Measurements from ENCODE around the gene LIMCH1.
"Not testable (repeated sequence)": the region's sequence is repeated elsewhere in the genome, so short reads cannot be mapped to it uniquely, and the experiment has no call there.

LIMCH1 gene

DNA sequence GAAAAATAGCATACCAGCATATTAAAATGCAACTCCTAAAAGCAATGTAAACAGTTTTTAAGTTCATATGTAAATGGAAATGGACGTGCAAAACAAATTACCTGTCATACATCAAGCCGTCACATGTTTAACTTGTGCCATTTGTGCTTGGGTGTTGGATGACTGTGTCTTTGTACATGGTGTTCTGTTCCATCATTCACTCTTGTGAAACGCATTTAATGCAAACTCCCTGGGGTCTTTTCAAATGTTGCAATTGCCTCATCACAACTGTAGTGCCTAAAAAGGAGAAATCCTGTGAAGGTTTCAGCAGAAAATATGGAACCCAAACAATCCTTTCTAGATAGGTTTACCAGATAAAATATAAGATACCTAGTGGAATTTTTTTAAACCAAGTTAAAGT is 158.2 kb downstream of the LIMCH1 start:
- no peak for DNase-seq

DNA sequence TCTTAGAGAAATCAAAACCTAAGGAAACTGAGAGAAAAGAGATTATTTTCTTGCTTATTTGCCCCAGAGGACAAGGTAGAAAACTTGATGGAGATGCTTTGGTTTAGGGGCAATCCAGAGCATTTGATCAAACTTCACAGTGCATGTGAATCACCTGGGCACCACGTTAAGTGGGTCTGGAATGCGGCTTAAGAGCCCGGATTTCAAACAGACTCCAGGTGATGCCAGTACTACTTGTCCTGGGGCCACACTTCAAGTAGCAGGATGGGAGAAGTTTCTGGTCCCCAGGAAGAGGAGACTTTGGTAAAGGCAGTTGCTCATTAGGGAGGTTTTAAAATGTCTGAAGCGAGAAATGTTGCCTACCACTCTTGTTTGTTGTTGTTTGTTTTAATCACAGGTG is 158.8 kb downstream of the LIMCH1 start:
- no peak for DNase-seq

DNA sequence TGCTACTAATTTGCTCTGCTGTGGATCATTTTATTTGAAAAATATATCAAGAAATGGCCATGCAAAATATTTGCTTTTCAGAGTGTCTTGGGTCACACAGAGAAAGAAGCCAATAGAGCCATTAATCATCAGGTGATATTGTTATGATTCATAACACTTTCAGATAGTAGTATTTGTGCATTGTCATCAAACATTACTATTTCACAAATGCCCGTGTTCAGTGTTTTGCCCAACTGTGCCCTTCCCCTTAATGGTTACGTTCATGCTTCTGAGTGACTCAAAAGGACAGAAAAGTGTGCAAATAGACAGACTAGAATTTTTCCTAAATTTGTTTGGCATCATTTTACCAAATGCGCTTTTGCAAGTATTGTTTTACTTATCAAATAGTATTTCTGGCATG is 164.0 kb downstream of the LIMCH1 start:
- DNase-seq, result no peak

DNA sequence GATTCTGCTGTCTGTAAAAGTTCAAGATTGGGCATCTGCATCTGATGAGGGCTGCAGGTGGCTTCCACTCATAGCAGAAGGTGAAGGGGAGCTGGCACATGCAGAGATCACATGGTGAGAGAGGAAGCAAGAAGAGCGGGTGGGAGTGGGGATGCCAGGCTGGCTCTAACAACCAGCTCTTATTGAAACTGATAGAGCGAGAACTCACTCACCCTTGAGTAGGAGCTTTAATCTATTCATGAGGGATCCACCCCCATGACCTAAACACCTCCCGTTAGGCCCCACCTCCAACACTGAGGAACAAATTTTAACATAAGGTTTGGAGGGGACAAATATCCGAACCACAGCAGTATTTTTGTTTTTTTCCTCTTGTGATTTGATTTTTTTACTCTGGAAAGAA is 164.8 kb downstream of the LIMCH1 start:
- DNase-seq, result no peak

DNA sequence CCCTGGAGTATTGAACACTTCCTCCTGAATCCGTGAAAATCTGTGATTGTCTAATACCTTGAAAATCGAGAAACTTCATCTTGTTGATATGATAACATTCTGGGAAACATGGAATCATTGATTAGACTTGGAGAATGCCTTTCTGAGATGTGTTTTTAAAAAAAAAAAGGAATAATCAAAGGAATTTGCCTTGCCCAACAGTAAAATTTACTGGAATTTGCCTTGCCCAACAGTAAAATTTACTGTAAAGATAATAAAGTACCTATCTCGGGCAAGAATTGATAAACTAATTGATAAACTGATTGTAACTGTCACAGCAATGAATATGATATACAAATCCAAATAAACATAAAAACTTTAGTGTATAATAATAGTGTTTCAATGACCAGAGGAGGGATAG is 165.8 kb downstream of the LIMCH1 start:
- DNase-seq, result no peak

DNA sequence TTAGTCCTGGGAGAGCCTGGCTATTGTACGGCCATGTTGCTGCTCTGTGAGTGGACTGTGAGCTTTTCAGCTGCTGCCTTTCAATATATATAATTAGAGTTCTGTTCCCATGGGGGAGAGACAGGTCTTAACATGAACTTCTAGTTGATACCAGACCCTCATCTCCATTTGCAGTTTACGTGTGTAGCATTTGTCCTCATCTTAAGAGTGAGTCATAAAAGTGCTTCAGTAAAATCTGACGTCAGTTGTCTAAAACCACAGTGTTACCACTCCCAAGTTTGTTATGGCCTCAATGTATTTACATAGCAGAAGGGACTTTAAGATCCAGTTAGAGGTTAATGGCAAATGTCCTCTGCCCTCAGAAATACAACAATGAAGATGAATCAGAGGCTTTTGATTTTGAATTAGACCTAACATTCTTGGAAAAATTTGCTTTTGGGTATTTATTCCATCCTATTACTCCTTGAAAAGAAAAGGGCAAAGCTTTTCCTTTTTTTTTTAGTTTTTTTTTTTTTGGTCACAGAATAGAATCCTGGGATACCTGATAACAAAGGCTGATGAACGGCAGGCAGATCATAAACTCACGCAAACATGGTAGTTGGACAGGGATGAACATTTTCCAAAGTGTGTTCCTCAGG is 172.0 kb downstream of the LIMCH1 start:
- DNase-seq, result no peak

DNA sequence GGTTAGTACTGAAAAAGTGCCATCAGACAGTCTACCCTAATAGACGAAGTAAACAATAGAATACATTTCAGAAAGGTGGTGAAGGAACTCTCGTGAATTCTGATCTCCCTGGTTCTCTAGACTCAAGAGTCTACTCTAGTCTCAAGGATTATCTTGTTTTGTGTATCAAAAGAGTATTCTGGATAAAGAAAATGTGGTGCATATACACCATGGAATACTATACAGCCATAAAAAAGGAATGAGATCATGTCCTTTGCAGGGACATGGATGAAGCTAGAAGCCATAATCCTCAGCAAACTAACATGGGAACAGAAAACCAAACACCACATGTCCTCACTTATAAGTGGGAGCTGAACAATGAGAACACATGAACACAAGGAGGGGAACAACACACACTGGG is 173.7 kb downstream of the LIMCH1 start:
- DNase-seq, result not testable (repeated sequence)

DNA sequence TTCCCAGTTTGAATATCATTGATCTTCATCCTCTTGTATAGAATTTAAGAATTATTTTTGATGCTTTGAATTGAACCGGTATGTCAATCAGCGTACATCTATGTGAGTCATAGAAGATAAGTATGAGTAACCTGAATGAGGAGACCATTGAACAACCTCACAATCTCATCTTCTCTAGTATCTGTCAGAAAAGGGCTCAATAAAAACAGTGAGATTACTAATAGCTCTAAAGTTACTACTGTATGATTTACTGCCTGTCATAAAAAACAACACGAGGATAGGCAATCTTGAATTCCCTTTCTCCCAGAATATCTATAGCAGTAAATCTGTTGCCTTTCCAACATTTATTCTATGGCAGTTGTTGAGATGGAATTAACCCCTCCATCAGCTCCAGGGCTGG is 174.5 kb downstream of the LIMCH1 start:
- no peak for DNase-seq

DNA sequence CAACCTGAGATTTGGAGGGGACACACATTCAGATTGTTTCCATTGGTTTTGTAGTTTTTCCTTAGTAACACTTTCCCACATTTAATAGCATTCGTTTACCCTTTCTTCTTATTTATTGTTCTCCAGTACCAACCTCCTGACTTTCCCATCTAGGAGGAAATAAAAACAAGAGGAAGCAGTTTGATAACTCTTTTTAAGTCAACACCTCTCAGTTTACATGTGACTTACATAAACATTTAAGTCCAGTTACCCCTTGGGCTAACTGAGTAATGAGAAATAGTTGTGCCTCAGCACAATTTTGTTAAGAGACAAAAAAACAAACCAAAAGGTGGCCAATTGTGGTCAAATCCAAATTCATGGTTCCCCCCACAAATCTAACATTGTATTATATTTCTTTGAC is 175.8 kb downstream of the LIMCH1 start:
- no peak for DNase-seq

DNA sequence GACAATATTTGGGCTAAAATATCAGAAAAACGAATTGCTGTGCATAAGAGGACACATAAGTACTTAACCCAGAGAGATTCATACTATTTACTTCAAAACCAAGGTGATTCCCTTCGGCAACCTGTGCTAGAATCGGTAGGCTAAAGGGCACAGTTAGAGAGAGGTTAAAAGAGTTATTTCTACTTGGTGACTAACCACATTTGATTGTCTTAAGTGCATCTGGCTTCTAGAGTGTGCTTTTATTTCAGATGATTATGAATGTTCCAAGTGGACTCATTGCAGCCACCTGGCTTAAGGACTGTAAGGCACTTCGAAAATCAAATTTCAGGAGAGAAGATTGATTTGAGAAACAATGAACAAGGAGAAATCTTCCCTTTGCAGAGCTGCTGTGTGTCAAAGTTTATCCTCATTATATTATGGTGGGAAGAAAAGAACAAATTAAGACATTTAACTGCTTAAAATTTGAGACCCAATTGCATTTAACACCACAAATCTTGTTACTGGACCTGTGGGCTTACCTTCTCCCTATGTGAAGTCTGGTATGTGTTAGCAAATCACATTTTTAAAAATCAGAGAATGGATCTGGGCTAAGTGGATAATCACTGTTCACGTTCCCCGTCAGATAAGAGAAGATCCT is 176.5 kb downstream of the LIMCH1 start:
- DNase-seq, result no peak

DNA sequence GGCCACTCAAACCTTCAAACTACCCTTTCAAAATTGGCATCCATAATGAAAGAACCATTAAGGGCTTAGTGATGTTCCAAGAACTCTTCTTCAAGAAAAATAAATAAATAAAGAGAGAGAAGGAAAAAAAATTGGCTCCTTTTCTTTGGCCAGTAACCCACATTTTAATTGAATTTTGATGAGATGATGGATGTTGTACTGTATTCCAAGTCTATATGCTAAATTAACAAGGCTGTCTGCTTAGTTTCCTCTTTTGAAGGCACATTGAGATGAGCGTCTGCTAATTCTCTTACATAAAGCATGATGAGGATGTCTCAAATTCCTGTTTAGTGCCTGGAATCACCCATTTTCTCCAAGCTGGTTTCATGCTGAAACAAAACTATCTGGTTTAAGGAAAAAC is 177.2 kb downstream of the LIMCH1 start:
- DNase-seq, result no peak

DNA sequence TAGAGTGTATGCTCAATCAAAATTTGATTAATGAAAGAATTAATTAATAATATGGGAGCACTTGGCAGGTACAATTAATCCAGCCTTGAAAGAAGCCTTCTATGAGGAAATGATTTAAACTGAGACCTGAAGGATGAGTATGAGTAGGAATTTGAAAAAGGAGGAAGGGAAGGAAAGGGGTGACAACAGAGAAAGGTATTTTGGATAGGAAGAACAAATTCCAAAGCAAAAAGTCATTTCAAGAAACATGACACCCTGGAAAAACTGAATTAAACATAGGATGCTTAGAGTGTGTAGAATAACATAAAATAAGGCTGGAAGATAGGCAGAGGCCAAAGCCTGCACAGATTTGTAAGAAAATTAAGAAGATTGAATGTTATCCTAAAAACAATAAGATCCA is 180.9 kb downstream of the LIMCH1 start:
- no peak for DNase-seq

DNA sequence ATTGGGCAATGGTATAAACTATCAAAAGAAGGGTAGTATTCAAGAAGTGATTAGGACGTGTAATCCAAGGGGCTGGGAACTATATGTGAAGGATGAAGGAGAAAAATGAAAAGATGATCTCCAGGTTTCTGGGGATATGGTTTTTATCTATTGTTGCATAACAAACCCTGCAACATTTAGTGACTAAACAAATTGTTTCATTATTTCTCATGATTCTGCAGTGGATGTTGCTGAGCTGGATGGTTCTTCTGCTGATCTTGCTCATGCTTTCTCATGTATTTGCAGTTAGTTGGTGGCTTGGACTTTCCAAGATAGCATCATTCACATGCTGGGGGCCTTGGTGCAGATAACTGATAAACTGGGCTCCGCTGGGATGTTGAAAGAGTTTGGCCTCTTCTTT is 181.5 kb downstream of the LIMCH1 start:
- DNase-seq, result no peak

DNA sequence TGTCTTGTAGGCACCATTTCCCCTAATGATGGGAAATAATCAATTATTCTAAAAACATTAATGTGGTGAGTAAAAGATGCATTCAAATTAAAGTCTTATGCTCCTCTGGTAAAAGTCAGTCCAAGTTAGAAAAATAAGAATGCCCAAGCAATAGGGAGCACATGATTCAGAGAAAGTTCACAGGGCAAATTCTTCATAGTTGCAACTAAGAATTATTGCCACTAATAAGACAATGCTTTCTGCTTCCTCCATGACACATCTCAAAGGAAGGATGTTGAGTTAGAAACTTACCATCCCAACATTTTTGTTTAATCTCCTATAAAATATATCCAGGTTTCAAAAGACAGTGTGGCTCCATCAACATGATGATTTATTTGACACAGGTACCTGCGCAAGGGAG is 184.2 kb downstream of the LIMCH1 start:
- DNase-seq, result no peak

DNA sequence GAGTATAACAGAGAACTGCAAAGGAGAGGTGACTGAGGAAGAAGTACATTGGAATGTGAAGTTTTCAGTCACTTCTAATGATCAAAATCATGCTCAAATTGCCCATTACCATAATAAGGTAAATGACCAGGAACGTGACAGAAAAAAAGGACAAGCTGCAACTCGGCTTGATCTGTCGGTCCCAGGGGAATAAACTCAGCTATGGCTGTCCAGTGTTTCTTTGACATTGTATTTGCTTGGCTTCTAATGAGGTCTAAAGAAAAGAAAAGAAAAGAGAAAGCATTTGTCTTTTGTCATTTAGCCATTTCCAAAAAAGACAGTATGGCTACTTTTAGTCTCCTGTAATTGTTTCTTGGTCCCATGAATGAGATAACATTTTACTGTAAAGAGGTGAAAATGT is 185.3 kb downstream of the LIMCH1 start:
- DNase-seq, result no peak

DNA sequence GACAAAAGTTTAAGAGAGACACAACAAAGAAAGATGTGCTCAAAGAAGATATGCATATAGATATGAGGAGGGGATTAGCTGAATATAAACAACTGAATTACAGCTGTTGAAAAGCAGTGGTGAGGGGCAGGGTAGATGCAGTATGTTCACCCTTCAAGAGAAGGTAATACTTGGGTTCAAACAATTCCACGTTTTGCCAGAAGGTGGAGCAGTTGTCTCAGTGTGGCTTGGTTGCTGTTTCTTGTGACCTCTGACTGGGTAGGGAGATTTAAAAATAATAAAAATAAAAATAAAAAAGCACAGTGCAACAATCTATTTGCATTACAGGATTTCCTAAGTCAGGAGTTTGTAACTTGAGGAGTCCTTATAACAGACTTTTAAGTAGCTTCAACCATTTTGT is 187.3 kb downstream of the LIMCH1 start:
- no peak for DNase-seq

DNA sequence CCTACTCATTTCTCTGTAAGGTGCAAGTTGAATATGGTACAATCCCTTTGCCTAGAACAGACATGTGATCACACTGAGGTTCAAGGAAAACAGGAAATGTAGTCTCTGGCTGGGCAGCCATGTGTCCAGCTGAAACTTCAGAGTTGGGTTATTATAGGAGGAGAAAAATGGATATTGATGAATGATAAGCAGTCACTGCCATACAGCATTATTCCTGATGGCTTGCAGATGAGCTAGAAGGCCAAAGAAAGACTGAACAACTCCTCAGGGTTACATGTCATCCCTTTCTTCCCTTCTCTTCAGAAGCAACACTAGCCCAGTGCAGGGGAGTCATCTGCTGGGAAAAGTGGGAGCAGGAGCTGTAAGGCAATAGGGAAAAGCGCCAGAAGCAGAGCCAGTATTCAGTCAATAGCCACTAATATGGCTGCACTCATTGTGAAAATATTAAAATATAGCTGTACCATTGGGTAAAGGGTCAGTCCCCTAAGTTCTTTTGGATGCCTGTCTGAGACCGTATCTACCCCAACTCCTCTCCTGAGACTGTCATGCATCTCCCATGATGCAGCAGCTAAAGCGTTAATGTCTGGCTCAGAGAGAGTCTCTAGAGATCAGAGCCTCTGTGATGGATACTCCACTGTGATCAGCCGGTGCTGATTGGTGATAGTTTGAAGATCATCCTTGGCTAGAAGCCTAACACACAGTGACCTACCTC is 190.1 kb downstream of the LIMCH1 start:
- no peak for DNase-seq

DNA sequence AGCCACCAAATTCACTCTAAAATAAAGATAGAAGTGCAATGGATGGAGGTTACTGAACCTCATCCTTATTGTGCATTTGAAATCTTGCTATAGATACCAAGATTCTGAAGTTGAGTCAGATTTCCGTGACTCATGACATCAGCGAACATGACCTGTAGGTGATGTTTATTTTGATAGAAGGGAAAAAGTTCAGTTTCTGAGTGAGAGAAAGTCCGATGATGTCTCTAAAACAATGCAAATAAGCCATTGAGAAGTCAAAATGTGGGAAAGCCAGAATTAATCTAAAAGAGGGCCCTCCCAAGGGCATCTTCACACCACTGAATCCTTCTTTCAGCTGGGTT is 190.6 kb downstream of the LIMCH1 start:
- no peak for DNase-seq

DNA sequence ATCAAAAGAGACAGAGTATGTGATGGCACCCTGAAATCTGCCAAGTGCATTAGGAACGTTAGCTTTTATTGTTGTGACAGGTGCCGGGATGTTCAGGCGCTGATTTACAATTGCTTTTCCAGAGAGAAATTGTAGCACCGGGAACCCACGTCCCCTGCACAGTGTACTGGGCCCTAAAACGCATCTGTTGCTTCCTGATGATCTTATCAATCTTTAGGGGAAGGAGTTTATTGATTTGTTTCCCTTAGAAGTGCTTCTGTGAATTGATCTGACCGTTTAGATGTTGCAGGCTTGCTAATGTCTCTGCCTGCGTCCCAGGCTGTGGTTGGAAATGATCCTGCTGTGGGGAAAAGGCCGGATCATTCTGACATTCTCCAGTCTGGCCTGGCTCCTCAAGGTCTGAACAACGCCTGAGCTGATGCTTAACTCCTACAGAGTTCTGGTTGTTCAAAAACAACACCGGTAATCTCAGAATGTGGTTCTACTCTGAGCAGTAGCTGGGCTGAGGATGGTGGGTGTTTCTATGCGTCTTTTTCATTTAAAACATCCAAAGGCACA is 193.7 kb downstream of the LIMCH1 start:
- DNase-seq, result no peak

DNA sequence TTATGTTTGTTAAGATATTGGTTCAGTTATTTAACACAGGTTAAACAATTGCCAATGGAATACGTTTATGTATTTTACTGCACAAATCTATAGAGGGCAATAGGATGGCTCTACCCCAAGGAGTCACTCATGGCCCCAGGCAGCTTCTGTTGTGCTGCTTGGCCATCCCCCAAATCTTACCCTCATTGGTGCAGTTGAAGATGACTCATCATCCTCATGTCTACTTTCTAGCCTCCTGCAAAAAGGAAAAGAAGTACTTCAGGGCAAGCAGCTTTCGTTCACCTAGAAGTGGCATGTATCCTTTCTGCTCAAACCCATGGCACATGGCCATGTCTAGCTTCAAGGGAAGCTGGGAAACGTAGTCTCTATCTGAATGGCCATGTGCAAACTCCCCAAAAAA is 196.4 kb downstream of the LIMCH1 start:
- DNase-seq, result no peak

DNA sequence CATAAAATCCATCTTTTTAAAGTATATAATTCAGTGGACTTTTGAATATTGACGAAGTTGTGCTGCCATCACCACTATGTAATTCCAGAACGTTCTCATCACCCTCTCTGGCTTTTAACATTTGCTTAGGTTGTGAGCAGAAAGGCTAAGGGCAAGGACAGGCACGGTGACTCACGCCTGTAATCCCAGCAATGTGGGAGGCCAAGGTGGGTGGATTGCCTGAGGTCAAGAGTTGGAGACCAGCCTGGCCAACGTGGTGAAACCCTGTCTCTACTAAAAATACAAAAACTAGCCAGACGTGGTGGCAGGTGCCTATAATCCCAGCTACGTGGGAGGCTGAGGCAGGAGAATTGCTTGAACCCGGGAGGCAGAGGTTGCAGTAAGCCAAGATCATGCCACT is 199.5 kb downstream of the LIMCH1 start:
- DNase-seq, result not testable (repeated sequence)

DNA sequence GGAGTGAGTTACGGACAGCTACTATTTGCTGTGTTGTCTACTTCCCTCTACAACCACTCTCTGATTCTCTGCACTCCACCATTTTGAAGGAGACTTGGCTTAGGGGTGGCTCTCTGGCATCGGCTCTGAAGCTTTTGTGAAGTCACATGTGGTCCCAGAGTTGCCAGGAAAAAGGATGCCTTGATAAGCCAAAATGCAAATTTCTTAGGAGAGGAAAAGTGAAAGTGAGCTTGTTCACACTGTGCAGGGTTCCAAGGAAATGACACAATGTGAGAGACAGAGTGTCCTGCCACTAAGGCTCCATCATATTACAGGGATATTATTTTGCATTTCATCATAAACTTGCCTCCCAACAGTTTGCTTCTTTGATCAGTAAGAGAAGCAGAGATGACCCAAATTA is 203.4 kb downstream of the LIMCH1 start:
- no peak for DNase-seq

DNA sequence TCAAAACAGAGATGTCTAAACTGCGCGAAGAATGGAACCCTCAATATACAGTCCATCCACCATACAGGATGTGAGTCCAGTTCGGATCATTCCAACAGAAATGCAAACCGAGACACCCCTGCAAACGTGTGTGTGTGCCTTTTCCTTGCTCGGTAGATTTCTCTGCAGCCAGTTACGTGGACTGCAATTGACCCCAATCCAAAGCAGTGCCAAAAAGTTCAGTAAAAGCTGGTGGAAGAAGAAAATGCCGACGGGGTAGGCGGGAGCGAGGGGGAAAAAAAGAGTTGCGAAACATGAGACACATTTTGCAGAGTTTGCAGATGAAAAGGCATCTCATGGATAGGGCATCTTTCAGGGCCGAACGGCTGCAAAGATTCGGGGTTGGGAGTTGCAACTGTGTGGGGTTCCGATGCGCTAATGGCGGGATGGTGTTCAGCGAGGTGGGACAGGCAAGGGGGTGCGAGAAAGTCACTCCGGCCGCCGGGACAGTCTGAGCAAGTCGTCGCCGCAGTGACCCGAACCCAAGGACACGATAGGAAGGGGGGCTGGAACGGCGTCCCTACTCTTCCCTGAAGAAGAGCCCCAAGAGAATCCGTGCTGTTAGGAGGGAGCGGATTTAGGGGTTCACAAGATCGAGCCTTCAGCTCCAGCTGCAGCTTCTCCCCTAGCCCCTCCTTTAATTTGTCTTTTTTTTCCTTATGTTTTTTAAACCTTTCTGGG is 206.8 kb downstream of the LIMCH1 start:
- DNase-seq, result no peak

Data from Kasumi-1 (cell line).